ENCODE data around the gene APOH. TPM values are rescaled to one million over a fixed set of nuclear protein-coding genes. Genes with fewer than 3 reads are reported as not detected.

APOH gene
- total RNA-seq, 1 donor from 2014 or later: not detected

DNA sequence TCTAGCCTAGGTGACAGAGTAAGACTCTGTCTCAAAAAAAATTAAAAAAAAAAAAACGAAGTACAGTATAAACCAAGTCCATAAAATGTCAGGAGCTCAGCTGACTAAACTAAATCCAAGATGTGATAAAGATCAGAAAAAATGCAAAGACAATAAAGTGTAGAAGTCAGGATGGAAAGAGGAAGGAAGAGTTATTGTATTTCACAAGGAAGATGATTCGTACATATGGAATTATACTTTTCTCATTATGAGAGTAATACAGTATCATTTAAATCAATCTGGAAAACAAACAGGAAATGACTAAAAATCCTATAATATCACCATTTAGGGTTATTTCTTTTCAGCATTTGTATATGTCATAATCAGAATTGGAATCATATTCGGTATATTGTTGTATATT lies 11.4 kb upstream of the APOH start:
- TF ChIP-seq POLR2AphosphoS5 (IDR thresholded peaks at IDR 0.05; ENCODE audit: insufficient read depth in 1 of 2, low read depth in 1 of 2) (no peak), POLR2A (IDR thresholded peaks at IDR 0.05) (no peak)
- TF ChIP-seq, protein P1, sequence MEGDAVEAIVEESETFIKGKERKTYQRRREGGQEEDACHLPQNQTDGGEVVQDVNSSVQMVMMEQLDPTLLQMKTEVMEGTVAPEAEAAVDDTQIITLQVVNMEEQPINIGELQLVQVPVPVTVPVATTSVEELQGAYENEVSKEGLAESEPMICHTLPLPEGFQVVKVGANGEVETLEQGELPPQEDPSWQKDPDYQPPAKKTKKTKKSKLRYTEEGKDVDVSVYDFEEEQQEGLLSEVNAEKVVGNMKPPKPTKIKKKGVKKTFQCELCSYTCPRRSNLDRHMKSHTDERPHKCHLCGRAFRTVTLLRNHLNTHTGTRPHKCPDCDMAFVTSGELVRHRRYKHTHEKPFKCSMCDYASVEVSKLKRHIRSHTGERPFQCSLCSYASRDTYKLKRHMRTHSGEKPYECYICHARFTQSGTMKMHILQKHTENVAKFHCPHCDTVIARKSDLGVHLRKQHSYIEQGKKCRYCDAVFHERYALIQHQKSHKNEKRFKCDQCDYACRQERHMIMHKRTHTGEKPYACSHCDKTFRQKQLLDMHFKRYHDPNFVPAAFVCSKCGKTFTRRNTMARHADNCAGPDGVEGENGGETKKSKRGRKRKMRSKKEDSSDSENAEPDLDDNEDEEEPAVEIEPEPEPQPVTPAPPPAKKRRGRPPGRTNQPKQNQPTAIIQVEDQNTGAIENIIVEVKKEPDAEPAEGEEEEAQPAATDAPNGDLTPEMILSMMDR (IDR thresholded peaks at IDR 0.05): no peak
- Histone ChIP-seq H3K27me3 (no peaks in the 10 kb centered on the region), H3K27ac (no peak overlapping the region), H3K4me1 (no peaks in the 10 kb centered on the region), H3K4me3 (no peak overlapping the region), H3K9me3 (no peaks in the 10 kb centered on the region), H3K36me3 (no peaks in the 10 kb centered on the region)
- intact Hi-C loops (cut with DNase I): no loop called here
- no peak for DNase-seq (ENCODE audit: extremely low spot score in 2 of 2)

DNA sequence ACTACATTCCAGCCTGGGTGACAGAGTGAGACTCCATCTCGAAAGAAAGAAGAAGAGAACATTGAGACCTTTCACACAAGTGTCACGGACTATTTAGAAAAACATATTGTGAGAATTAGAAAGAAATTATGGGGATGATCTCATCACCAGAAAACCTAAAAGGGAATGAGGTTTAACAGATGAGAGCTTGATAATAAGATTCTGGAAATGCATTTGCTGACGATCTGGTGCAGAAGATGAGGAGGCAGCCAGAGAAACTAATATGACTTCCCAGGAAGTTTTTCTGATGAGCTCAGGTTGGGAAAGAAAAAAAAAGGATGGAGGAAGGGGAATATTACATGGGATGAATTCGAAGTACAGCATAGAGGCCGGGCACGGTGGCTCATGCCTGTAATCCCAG lies 10.8 kb upstream of the APOH start:
- no peaks in the 10 kb centered on the region for H3K27me3 ChIP-seq
- no peak overlapping the region for H3K27ac ChIP-seq
- intact Hi-C loops (cut with DNase I): no loop called here
- no peaks in the 10 kb centered on the region for H3K9me3 ChIP-seq
- H3K4me1 ChIP-seq: no peaks in the 10 kb centered on the region
- TF ChIP-seq, protein P1 (IDR thresholded peaks at IDR 0.05): no peak
- TF ChIP-seq POLR2AphosphoS5 (IDR thresholded peaks at IDR 0.05; ENCODE audit: insufficient read depth in 1 of 2, low read depth in 1 of 2) (no peak), POLR2A (IDR thresholded peaks at IDR 0.05) (no peak)
- H3K36me3 ChIP-seq: no peaks in the 10 kb centered on the region
- H3K4me3 ChIP-seq: no peak overlapping the region
- no peak for DNase-seq (ENCODE audit: extremely low spot score in 2 of 2)

DNA sequence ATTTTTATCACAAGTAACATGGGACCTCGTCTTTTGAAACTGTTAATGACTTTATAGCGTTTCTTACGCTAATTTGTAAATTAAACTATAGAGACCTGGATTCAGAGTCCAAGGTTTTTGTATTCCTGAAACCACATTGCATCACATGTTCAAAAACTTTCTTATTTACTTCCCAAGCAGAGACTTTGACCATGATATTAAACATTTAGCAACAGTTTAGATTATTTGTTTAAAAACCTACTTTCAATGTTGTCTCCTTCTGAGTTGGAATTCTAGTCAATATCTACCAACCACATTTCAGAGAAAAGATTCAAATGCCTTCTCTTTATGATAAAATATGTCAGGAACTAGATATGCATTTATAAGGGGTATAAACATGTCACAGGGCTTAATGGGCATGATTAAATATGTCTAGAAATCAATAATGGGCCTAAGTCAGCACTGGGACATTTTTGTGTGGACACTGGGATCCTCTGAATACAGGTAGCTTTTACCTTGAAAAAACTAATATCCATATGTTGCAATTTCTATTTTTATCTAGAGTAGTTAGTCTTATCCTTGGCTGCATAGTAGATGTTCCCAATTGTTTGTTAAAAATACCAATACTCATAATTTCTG lies 6.3 kb upstream of the APOH start:
- Histone ChIP-seq H3K4me3 (no peak overlapping the region), H3K9me3 (no peaks in the 10 kb centered on the region), H3K36me3 (no peaks in the 10 kb centered on the region), H3K4me1 (no peaks in the 10 kb centered on the region), H3K27ac (no peak overlapping the region), H3K27me3 (no peaks in the 10 kb centered on the region)
- TF ChIP-seq POLR2A (IDR thresholded peaks at IDR 0.05) (no peak), POLR2AphosphoS5 (IDR thresholded peaks at IDR 0.05; ENCODE audit: insufficient read depth in 1 of 2, low read depth in 1 of 2) (no peak)
- TF ChIP-seq, protein P1 (IDR thresholded peaks at IDR 0.05): no peak
- intact Hi-C loops (cut with DNase I): no loop called here
- no peak for DNase-seq (ENCODE audit: extremely low spot score in 2 of 2)

DNA sequence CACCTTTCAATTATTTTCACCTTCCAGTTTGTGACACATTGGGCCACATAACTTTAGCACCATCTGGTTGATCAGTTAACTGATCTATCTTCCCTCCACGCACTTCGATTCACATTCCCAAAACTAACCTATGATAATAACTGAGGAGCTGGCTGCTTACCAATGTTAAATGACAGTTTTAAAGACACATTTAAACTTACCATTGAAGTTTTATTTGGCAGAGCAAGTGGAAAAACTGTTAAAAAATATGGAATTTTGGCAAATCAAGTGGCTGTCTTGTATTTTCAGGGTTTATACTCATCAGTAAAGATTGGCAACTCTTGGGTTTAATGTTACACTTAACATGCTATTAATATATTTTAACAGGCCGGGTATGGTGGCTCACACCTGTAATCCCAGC lies 5.4 kb upstream of the APOH start:
- TF ChIP-seq, protein P1 (IDR thresholded peaks at IDR 0.05): no peak
- TF ChIP-seq POLR2AphosphoS5 (IDR thresholded peaks at IDR 0.05; ENCODE audit: insufficient read depth in 1 of 2, low read depth in 1 of 2) (no peak), POLR2A (IDR thresholded peaks at IDR 0.05) (no peak)
- no peaks in the 10 kb centered on the region for H3K27me3 ChIP-seq
- no peaks in the 10 kb centered on the region for H3K36me3 ChIP-seq
- H3K27ac ChIP-seq: no peak overlapping the region
- no peaks in the 10 kb centered on the region for H3K4me1 ChIP-seq
- H3K4me3 ChIP-seq: no peak overlapping the region
- no peak for DNase-seq (ENCODE audit: extremely low spot score in 2 of 2)
- no peaks in the 10 kb centered on the region for H3K9me3 ChIP-seq
- intact Hi-C loops (cut with DNase I): no loop called here

DNA sequence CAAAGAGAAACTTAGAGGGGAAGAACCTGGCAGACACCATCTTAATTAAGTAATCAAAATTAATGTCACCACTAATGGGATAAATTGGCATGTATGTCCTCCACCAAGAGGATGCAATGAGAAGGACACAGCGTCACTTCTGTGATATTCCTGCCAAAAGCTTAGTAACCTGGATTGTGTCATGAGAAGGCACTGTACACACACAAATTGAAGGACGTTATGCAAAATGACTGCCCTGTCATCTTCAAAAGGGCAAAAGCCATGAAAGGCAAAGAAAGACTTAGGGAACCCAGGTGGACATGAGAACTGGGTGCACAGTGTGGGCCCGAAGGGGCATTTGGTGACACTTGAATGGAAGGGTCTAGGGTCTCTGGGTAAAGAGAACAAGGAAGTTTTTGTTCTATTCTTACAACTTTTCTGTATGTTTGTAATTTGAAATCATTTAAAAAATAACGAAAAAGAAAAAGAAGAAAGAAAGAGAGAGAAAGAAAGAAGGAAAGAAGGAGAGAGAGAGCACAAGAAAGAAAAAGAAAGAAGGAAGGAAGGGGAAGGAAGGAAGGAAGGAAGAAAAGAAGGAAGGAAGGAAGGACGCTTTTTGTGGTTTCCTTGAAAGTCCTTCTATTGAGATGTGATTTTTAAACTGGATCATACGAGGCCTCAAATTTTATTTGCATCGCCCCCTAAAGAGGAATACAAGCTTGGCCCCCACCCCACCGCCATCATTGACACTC lies 4.0 kb upstream of the APOH start:
- intact Hi-C loops (cut with DNase I): no loop called here
- no peaks in the 10 kb centered on the region for H3K27me3 ChIP-seq
- TF ChIP-seq POLR2AphosphoS5 (IDR thresholded peaks at IDR 0.05; ENCODE audit: insufficient read depth in 1 of 2, low read depth in 1 of 2): no peak
- TF ChIP-seq, protein P1 (IDR thresholded peaks at IDR 0.05): no peak
- TF ChIP-seq POLR2A (IDR thresholded peaks at IDR 0.05): no peak

More for the DNA sequence above, 4.0 kb upstream of the APOH start:
- Histone ChIP-seq H3K27ac (no peak overlapping the region), H3K4me1 (no peaks in the 10 kb centered on the region), H3K4me3 (no peak overlapping the region), H3K9me3 (no peaks in the 10 kb centered on the region), H3K36me3 (no peaks in the 10 kb centered on the region)
- DNase-seq (ENCODE audit: extremely low spot score in 2 of 2): no peak

Measured in vagina (tissue), 2 donors.